ENCODE results near the gene EEFSEC. TPM values are rescaled to one million over a fixed set of nuclear protein-coding genes. Genes with fewer than 3 reads are reported as not detected.

EEFSEC gene
- total and polyA plus RNA-seq, 2 experiments from 2014 or later: 10.1 to 16.2 TPM

DNA sequence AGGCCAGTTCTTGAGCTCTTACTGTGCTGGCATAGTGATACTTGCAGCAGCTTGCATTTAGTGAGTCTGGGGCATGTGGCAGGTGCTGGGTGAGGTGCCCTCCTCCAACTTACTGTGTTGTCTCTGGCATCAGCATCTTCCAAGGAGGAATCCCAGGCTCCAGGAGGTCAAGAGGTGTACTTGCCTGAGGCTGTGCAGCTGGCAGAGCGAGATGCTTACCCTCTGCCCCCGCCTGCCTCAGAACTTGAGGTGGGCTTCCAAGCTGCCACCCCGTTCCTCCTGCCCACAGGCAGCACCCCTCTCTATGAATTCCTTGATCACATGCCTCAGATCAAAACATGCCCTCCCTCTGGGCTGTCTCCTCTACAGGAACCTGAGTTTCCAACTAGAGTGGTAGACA lies 86.0 kb downstream of the EEFSEC start:
- Histone ChIP-seq H3F3A (replicated peaks; ENCODE audit: low read depth) (no peaks in the 10 kb centered on the region), H4K20me1 (replicated peaks; ENCODE audit: insufficient read depth) (no peaks in the 10 kb centered on the region; the same call in 1 of the 2 replicates), H3K27me3 (ENCODE audit: insufficient read depth) (no peaks in the 10 kb centered on the region), H2AFZ (no peak overlapping the region), H3K36me3 (ENCODE audit: insufficient read depth) (no peaks in the 10 kb centered on the region), H3K9me2 (ENCODE audit: insufficient read depth) (no peaks in the 10 kb centered on the region), H3K4me3 (no peak overlapping the region), H3K4me2 (no peak overlapping the region), H3K79me2 (replicated peaks; ENCODE audit: insufficient read depth) (no peaks in the 10 kb centered on the region), H3K4me1 (ENCODE audit: insufficient read depth) (no peaks in the 10 kb centered on the region), H3K27ac (ENCODE audit: low read depth) (no peak overlapping the region)
- Mint-ChIP-seq H3K27ac (no peak overlapping the region), H3K4me1 (peaks cover 19% of the 10 kb centered on the region), H3K36me3 (ENCODE audit: low read depth) (no peaks in the 10 kb centered on the region), H3K9me3 (no peaks in the 10 kb centered on the region), H3K27me3 (ENCODE audit: insufficient read depth, low read depth, poor library complexity) (peaks cover 6% of the 10 kb centered on the region), H3K4me3 (no peak overlapping the region)
- ATAC-seq: no peak
- TF ChIP-seq, protein P1, sequence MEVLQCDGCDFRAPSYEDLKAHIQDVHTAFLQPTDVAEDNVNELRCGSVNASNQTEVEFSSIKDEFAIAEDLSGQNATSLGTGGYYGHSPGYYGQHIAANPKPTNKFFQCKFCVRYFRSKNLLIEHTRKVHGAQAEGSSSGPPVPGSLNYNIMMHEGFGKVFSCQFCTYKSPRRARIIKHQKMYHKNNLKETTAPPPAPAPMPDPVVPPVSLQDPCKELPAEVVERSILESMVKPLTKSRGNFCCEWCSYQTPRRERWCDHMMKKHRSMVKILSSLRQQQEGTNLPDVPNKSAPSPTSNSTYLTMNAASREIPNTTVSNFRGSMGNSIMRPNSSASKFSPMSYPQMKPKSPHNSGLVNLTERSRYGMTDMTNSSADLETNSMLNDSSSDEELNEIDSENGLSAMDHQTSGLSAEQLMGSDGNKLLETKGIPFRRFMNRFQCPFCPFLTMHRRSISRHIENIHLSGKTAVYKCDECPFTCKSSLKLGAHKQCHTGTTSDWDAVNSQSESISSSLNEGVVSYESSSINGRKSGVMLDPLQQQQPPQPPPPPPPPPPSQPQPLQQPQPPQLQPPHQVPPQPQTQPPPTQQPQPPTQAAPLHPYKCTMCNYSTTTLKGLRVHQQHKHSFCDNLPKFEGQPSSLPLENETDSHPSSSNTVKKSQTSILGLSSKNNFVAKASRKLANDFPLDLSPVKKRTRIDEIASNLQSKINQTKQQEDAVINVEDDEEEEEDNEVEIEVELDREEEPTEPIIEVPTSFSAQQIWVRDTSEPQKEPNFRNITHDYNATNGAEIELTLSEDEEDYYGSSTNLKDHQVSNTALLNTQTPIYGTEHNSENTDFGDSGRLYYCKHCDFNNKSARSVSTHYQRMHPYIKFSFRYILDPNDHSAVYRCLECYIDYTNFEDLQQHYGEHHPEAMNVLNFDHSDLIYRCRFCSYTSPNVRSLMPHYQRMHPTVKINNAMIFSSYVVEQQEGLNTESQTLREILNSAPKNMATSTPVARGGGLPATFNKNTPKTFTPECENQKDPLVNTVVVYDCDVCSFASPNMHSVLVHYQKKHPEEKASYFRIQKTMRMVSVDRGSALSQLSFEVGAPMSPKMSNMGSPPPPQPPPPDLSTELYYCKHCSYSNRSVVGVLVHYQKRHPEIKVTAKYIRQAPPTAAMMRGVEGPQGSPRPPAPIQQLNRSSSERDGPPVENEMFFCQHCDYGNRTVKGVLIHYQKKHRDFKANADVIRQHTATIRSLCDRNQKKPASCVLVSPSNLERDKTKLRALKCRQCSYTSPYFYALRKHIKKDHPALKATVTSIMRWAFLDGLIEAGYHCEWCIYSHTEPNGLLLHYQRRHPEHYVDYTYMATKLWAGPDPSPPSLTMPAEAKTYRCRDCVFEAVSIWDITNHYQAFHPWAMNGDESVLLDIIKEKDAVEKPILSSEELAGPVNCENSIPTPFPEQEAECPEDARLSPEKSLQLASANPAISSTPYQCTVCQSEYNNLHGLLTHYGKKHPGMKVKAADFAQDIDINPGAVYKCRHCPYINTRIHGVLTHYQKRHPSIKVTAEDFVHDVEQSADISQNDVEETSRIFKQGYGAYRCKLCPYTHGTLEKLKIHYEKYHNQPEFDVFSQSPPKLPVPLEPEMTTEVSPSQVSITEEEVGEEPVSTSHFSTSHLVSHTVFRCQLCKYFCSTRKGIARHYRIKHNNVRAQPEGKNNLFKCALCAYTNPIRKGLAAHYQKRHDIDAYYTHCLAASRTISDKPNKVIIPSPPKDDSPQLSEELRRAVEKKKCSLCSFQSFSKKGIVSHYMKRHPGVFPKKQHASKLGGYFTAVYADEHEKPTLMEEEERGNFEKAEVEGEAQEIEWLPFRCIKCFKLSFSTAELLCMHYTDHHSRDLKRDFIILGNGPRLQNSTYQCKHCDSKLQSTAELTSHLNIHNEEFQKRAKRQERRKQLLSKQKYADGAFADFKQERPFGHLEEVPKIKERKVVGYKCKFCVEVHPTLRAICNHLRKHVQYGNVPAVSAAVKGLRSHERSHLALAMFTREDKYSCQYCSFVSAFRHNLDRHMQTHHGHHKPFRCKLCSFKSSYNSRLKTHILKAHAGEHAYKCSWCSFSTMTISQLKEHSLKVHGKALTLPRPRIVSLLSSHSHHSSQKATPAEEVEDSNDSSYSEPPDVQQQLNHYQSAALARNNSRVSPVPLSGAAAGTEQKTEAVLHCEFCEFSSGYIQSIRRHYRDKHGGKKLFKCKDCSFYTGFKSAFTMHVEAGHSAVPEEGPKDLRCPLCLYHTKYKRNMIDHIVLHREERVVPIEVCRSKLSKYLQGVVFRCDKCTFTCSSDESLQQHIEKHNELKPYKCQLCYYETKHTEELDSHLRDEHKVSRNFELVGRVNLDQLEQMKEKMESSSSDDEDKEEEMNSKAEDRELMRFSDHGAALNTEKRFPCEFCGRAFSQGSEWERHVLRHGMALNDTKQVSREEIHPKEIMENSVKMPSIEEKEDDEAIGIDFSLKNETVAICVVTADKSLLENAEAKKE (CRISPR knock-in tag; IDR thresholded peaks at IDR 0.05): no peak
- TF ChIP-seq JUNB (IDR thresholded peaks at IDR 0.05; ENCODE audit: unreplicated experiment) (no peak), EZH2 (IDR thresholded peaks at IDR 0.05; ENCODE audit: low read depth, unreplicated experiment) (no peak), STAT1 (IDR thresholded peaks at IDR 0.05; ENCODE audit: unreplicated experiment) (no peak), ZNF331 (CRISPR knock-in tag; IDR thresholded peaks at IDR 0.05; ENCODE audit: low read depth) (no peak), NANOG (IDR thresholded peaks at IDR 0.05; ENCODE audit: borderline replicate concordance) (no peak), ZNF114 (CRISPR knock-in tag; IDR thresholded peaks at IDR 0.05) (no peak), POLR2AphosphoS5 (IDR thresholded peaks at IDR 0.05; ENCODE audit: low read depth) (no peak), EZH2phosphoT487 (IDR thresholded peaks at IDR 0.05; ENCODE audit: unreplicated experiment) (no peak), CREB1 (CRISPR knock-in tag; IDR thresholded peaks at IDR 0.05; ENCODE audit: low read depth) (no peak)
- TF ChIP-seq, protein P2, sequence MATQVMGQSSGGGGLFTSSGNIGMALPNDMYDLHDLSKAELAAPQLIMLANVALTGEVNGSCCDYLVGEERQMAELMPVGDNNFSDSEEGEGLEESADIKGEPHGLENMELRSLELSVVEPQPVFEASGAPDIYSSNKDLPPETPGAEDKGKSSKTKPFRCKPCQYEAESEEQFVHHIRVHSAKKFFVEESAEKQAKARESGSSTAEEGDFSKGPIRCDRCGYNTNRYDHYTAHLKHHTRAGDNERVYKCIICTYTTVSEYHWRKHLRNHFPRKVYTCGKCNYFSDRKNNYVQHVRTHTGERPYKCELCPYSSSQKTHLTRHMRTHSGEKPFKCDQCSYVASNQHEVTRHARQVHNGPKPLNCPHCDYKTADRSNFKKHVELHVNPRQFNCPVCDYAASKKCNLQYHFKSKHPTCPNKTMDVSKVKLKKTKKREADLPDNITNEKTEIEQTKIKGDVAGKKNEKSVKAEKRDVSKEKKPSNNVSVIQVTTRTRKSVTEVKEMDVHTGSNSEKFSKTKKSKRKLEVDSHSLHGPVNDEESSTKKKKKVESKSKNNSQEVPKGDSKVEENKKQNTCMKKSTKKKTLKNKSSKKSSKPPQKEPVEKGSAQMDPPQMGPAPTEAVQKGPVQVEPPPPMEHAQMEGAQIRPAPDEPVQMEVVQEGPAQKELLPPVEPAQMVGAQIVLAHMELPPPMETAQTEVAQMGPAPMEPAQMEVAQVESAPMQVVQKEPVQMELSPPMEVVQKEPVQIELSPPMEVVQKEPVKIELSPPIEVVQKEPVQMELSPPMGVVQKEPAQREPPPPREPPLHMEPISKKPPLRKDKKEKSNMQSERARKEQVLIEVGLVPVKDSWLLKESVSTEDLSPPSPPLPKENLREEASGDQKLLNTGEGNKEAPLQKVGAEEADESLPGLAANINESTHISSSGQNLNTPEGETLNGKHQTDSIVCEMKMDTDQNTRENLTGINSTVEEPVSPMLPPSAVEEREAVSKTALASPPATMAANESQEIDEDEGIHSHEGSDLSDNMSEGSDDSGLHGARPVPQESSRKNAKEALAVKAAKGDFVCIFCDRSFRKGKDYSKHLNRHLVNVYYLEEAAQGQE (IDR thresholded peaks at IDR 0.05; ENCODE audit: unreplicated experiment): no peak
- TF ChIP-seq, protein P3, sequence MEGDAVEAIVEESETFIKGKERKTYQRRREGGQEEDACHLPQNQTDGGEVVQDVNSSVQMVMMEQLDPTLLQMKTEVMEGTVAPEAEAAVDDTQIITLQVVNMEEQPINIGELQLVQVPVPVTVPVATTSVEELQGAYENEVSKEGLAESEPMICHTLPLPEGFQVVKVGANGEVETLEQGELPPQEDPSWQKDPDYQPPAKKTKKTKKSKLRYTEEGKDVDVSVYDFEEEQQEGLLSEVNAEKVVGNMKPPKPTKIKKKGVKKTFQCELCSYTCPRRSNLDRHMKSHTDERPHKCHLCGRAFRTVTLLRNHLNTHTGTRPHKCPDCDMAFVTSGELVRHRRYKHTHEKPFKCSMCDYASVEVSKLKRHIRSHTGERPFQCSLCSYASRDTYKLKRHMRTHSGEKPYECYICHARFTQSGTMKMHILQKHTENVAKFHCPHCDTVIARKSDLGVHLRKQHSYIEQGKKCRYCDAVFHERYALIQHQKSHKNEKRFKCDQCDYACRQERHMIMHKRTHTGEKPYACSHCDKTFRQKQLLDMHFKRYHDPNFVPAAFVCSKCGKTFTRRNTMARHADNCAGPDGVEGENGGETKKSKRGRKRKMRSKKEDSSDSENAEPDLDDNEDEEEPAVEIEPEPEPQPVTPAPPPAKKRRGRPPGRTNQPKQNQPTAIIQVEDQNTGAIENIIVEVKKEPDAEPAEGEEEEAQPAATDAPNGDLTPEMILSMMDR (conservative IDR thresholded peaks at IDR 0.05; ENCODE audit: low read depth in 2 of 2): no peak
- TF ChIP-seq, protein P4, sequence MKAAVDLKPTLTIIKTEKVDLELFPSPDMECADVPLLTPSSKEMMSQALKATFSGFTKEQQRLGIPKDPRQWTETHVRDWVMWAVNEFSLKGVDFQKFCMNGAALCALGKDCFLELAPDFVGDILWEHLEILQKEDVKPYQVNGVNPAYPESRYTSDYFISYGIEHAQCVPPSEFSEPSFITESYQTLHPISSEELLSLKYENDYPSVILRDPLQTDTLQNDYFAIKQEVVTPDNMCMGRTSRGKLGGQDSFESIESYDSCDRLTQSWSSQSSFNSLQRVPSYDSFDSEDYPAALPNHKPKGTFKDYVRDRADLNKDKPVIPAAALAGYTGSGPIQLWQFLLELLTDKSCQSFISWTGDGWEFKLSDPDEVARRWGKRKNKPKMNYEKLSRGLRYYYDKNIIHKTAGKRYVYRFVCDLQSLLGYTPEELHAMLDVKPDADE (IDR thresholded peaks at IDR 0.05): no peak
- no peak for DNase-seq (ENCODE audit: low spot score)
